ENCODE results near the gene ZNF891.

ZNF891 gene

DNA sequence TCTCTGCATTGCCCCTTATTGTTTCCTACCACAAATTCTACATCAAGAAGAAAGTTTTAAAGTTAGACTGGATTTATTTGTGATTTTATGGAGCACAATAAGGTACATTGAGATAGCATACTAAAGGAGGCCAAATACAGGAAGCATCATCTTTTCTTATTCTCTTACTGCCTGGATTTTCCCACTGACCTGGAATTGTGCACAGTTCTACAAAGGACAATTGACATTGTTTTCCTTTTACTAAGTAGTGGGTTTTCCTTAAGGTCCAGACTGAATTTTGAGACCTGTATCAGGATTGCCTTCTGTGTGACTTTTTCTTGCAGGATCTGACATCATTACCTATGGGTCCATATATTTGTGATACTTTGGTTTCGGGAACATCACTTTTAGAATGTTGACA is 68.1 kb downstream of the ZNF891 start:
- no peak for DNase-seq (ENCODE audit: low spot score)

DNA sequence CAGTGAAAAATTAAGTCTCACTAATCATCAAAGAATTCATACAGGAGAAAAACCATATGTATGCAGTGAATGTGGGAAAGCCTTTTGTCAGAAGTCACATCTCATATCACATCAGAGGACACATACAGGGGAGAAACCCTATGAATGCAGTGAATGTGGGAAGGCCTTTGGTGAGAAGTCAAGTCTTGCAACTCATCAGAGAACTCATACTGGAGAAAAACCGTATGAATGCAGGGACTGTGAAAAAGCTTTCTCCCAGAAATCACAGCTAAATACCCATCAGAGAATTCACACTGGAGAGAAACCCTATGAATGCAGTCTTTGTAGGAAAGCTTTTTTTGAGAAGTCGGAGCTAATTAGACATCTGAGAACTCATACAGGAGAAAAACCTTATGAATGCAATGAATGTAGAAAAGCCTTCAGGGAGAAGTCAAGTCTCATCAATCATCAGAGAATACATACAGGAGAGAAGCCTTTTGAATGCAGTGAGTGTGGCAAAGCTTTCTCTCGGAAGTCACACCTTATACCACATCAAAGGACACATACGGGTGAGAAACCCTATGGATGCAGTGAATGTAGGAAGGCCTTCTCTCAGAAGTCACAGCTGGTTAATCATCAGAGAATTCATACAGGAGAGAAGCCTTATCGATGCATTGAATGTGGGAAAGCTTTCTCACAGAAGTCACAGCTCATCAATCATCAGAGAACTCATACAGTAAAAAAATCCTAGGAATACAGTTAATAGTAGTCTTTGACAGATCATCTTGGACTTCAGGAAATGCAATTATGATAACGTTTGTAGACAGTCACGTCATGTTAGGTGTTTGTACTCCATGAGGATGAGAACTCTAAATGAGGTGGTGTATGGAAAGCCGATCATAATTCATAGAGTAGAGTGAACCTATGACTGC is 71.6 kb downstream of the ZNF891 start:
- peak; percentile 37 for DNase-seq (ENCODE audit: low spot score)

DNA sequence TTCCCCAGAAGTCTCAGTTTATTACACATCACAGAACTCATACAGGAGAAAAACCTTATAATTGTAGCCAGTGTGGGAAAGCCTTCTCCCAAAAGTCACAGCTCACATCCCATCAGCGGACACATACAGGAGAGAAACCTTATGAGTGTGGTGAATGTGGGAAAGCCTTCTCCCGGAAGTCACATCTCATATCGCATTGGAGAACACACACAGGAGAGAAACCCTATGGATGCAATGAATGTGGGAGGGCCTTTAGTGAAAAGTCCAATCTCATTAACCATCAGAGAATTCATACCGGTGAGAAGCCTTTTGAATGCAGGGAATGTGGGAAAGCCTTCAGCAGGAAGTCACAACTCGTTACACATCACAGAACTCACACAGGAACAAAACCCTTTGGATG is 72.6 kb downstream of the ZNF891 start:
- no peak for DNase-seq (ENCODE audit: low spot score)
